NCI-H128 (cell line): ENCODE data around the gene KIF3B.
"Not testable (repeated sequence)": the region's sequence is repeated elsewhere in the genome, so short reads cannot be mapped to it uniquely, and the experiment has no call there.

ENCODE experiments used
- DNase-seq: peaks from one replicate; lab custom pipeline; 2025; ENCODE audit not compliant: unreplicated experiment; lab: John Stamatoyannopoulos, UW

Gene KIF3B

GRCh38 chr20:32327087-32327681 lies 49.7 kb downstream of the KIF3B start:
- DNase-seq: no peak

GRCh38 chr20:32329817-32330554 lies 52.5 kb downstream of the KIF3B start:
- DNase-seq: no peak

GRCh38 chr20:32330555-32330897 lies 53.1 kb downstream of the KIF3B start:
- no peak for DNase-seq

- DNase-seq: no peak
These were observed 55.2 kb downstream of the KIF3B start for GRCh38 chr20:32332614-32333013.

- DNase-seq: no peak
These were observed 55.9 kb downstream of the KIF3B start for GRCh38 chr20:32333181-32333987.

- no peak for DNase-seq
These were observed 56.8 kb downstream of the KIF3B start for GRCh38 chr20:32333988-32334885.

- DNase-seq: no peak
These were observed 59.5 kb downstream of the KIF3B start for GRCh38 chr20:32336918-32337347.

- no peak for DNase-seq
These were observed 60.6 kb downstream of the KIF3B start for GRCh38 chr20:32337937-32338661.

- no peak for DNase-seq
These were observed 61.2 kb downstream of the KIF3B start for GRCh38 chr20:32338665-32339064.

GRCh38 chr20:32339116-32339515 lies 61.7 kb downstream of the KIF3B start:
- DNase-seq: no peak

GRCh38 chr20:32341053-32341452 lies 63.6 kb downstream of the KIF3B start:
- DNase-seq: not testable (repeated sequence)

GRCh38 chr20:32343439-32343838 lies 66.0 kb downstream of the KIF3B start:
- no peak for DNase-seq

- DNase-seq: no peak
These were observed 67.5 kb downstream of the KIF3B start for GRCh38 chr20:32344835-32345506.

GRCh38 chr20:32348207-32348606 lies 70.8 kb downstream of the KIF3B start:
- no peak for DNase-seq

- DNase-seq: no peak
These were observed 73.0 kb downstream of the KIF3B start for GRCh38 chr20:32350421-32350820.

GRCh38 chr20:32352121-32352720 lies 74.8 kb downstream of the KIF3B start:
- DNase-seq: no peak

- no peak for DNase-seq
These were observed 76.5 kb downstream of the KIF3B start for GRCh38 chr20:32353848-32354496.

- no peak for DNase-seq
These were observed 77.4 kb downstream of the KIF3B start for GRCh38 chr20:32354592-32355416.
